Spinal cord (tissue), 10 donors: ENCODE results near the gene TIE1. TPM values are rescaled to one million over a fixed set of nuclear protein-coding genes. Genes with fewer than 3 reads are reported as not detected.
A peak's percentile ranks its signal among the peaks of the same experiment; 100 is the strongest.

Source experiments
- DNase-seq, 6 donors: peaks; one replicate each; pipeline versions ENCODE4 v3.0.0 to v3.0.0-alpha.2; 2013 to 2015; ENCODE audit warnings: low spot score in 6 of 6, low read depth in 4 of 6
- H3K27ac ChIP-seq: one replicate; pipeline ENCODE4 v1.5.1; 2013; ENCODE audit warnings: low read depth, low read length, control low read depth
- H3K27me3 ChIP-seq: one replicate; pipeline ENCODE4 v1.6.1; 2013; ENCODE audit warnings: low read length; ENCODE audit not compliant: control insufficient read depth, insufficient read depth
- H3K36me3 ChIP-seq: one replicate; pipeline ENCODE4 v1.6.1; 2013; ENCODE audit warnings: low read length; ENCODE audit not compliant: control insufficient read depth, insufficient read depth
- H3K4me1 ChIP-seq: one replicate; pipeline ENCODE4 v1.6.1; 2013; ENCODE audit warnings: low read length; ENCODE audit not compliant: control insufficient read depth, insufficient read depth
- H3K4me3 ChIP-seq: one replicate; pipeline ENCODE4 v1.5.1; 2013; ENCODE audit warnings: low read depth, low read length, control low read depth
- H3K9me3 ChIP-seq: one replicate; pipeline ENCODE4 v1.6.1; 2013; ENCODE audit warnings: low read length; ENCODE audit not compliant: control insufficient read depth, insufficient read depth
- WGBS: methylation state at CpG from one replicate; pipeline ENCODE4 v1.1.5; 2013; ENCODE audit warnings: missing lambda C conversion rate; ENCODE audit not compliant: insufficient coverage; 5-methylcytosine and 5-hydroxymethylcytosine counted together
- polyA plus RNA-seq, 2 donors: library from polyadenylated mRNA; unstranded; fragments of 120-200 nt; gene quantifications; one replicate each; pipeline ENCODE4 v1.2.1, GENCODE V29; 2013; ENCODE audit not compliant: insufficient read length in 2 of 2
- total RNA-seq, 2 donors: library from RNA; depleted of rRNA in 1 of 2; stranded (reverse); fragments of 120-200 nt in 1 of 2; fragments of >200 nt in 1 of 2; gene quantifications; one replicate each; pipeline versions ENCODE4 v1.2.3 to v1.2.4, GENCODE V29; 2013 to 2014
- donor health status: healthy.

The TIE1 gene
- total and polyA plus RNA-seq, 4 donors = 16.3 to 32.3 (median 26.0) TPM

DNA sequence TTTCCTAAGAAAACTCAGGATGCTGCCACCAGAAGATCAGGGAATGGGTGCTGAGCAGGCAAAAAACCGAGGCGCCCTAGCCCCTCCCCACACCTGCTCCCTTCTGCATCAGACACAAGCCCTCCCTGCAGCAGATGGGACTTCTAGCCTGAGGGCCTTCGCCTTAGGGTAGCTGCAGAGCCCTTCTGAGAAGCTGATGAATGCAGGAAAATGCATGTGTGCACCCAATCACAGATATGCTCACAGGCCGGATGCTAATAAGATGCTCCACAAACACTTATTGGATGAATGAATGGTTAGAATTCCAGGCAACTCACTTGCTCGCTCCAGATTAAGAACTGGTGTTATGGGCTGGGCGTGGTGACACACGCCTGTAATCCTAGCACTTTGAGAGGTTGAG lies 8.6 kb upstream of the TIE1 start:
- no peak overlapping the region for H3K27ac ChIP-seq
- no peaks in the 10 kb centered on the region for H3K36me3 ChIP-seq
- H3K4me1 ChIP-seq = peaks cover 25% of the 10 kb centered on the region
- no peaks in the 10 kb centered on the region for H3K9me3 ChIP-seq
- no CpG with 5 or more reads among the region's 7 CpGs for WGBS
- no peaks in the 10 kb centered on the region for H3K27me3 ChIP-seq
- DNase-seq = peak in 2 of 6 donors; percentile 22 to 52
- no peak overlapping the region for H3K4me3 ChIP-seq

DNA sequence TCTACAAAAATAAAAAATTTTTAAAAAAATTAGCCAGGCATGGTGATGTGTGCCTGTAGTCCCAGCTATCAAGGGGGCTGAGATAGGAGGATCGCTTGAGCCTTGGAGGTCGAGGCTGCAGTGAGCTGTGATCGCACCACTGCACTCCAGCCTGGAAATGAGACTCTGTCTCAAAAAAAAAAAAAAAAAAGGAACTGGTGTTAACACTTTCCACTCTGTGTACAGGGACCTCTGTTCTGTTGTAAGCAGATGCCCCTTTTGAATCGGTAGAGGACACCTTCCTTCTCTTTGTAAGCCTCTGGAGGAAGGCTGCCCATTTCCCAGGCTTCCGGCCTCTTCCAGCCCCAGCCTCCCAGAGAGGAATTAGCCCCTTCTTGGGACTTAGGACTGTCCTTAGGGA lies 8.1 kb upstream of the TIE1 start:
- no peak for DNase-seq
- no peaks in the 10 kb centered on the region for H3K36me3 ChIP-seq
- H3K4me3 ChIP-seq = no peak overlapping the region
- no peak overlapping the region for H3K27ac ChIP-seq
- no peaks in the 10 kb centered on the region for H3K27me3 ChIP-seq
- 88% methylated on average over 3 of the region's 5 CpGs for WGBS
- H3K4me1 ChIP-seq = peaks cover 25% of the 10 kb centered on the region
- H3K9me3 ChIP-seq = no peaks in the 10 kb centered on the region

DNA sequence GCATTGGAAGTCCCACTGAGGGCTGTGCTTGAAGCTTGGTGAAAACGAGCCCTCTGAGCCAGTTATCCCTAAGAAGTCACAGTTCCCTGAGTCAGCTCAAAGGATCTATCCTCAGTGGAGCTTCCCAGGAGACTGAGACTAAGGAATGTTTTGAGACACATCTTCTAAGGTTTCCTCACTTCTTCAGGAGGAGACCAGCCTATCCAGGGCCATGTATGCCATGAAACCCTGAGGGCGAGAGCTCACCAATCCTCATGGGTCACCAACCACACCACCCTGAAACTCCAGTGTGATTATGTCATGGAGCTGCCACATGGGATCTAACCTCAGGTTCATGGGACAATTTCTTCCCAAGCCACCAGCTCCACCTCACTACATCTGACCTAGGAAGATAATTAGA lies 7.6 kb upstream of the TIE1 start:
- no peaks in the 10 kb centered on the region for H3K36me3 ChIP-seq
- H3K27ac ChIP-seq = no peak overlapping the region
- peaks cover 25% of the 10 kb centered on the region for H3K4me1 ChIP-seq
- 91% methylated on average over 2 of the region's 2 CpGs for WGBS
- H3K9me3 ChIP-seq = no peaks in the 10 kb centered on the region
- no peaks in the 10 kb centered on the region for H3K27me3 ChIP-seq
- DNase-seq = no peak
- H3K4me3 ChIP-seq = no peak overlapping the region

DNA sequence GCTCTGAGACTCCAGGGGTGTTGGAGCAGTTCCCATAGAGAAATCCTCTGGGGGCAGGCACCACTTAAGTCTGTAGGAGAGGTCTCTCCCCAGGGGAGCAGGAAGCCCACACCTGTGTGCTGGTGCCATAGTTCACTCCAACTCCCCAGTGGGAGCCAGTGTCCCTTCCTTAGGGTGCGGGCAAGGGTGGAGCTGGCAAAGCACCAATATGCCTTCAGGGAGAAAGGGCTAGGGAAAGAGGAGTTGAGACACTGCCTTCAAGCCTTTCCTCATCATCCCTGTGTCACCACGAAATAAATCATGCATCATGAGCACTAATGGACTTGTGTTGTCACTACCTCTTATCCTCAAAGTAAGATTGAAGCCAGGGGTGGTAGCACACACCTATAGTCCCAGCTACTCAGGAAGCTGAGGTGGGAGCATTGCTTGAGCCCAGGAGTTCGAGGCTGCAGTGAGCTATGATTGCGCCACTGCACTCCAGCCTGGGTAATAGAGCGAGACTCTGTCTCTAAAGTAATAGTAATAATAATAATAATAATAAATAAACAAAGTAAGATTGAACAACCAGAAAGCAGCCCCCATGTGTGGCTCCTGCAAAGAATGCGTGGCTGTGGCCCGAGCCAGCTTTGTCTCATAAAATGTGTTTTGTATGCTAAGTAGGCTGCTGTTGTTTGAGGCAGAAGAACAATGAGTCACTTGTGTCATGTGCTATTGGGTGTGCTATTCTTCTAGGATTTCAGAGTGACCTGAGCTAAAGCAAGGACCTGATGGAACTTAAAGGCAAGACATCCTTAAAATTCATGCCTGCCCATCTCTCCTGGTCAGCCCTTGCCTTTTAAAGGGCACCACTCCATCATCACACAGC lies 6.7 kb upstream of the TIE1 start:
- Histone ChIP-seq H3K27ac (peak overlapping the region; percentile 82), H3K36me3 (no peaks in the 10 kb centered on the region), H3K27me3 (no peaks in the 10 kb centered on the region), H3K9me3 (no peaks in the 10 kb centered on the region), H3K4me1 (peaks cover 25% of the 10 kb centered on the region), H3K4me3 (no peak overlapping the region)
- peak in 1 of 6 donors; percentile 47 for DNase-seq
- 100% methylated on average over 1 of the region's 7 CpGs for WGBS

DNA sequence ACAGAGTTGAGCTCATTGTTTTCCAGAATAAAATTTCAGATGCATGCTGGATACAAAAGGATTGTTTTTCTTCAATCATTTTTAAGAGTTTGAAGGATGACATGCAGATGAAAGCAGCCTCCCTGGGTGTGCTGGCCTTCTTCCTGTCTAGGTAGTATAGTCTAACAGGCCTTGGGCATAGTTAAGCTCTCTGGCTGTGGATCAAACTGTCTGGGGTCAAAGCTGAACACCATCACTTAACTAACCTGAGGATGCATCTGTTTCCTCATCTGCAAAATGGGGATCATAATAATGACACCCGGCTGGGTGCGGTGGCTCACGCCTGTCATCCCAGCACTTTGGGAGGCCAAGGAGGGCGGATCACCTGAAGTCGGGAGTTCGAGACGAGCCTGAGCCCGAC lies 6.0 kb upstream of the TIE1 start:
- Histone ChIP-seq H3K4me3 (no peak overlapping the region), H3K27ac (peak overlapping the region; percentile 82), H3K9me3 (no peaks in the 10 kb centered on the region), H3K4me1 (peaks cover 29% of the 10 kb centered on the region), H3K27me3 (no peaks in the 10 kb centered on the region), H3K36me3 (no peaks in the 10 kb centered on the region)
- WGBS = 93% methylated on average over 4 of the region's 8 CpGs
- DNase-seq = no peak

DNA sequence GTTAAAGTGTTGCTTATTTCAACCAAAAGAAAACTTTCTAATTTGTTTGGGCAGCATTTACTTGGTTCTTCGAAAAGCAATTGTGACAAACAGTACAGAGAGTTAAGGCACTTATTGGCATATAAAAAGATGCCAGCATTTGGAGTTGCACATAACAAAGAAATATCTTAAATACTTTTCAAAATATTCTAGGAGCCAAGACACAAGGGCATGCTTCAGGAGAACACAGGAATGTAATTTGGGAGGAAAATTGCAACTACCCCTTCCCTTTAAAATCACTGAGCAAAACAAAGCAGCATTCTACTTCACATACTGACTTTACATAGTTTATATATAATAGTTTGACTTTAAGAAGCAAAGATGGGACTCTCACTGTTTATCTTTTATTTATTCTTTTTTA lies 4.6 kb upstream of the TIE1 start:
- Histone ChIP-seq H3K9me3 (no peaks in the 10 kb centered on the region), H3K27ac (peak overlapping the region; percentile 82)
- WGBS = no CpG with 5 or more reads among the region's 1 CpG

DNA sequence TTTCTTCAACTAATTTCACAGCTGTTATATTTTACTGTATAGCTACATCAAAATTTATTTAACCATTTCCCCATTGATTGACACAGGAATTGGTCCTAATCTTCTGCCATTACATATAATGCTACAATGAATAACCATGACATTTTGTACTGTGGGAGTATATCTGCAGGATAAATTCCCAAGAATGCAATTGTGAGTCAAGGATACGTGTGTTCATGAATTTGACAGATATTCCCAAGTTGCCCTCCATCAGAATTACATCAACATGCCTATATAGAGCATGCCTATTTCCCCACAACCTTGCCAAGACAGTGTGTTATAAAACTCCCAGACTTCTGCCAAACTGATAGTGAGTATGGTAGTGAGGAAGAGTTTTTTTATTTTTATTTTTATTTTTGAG lies 2.7 kb upstream of the TIE1 start:
- peaks cover 27% of the 10 kb centered on the region for H3K4me1 ChIP-seq
- no peaks in the 10 kb centered on the region for H3K27me3 ChIP-seq
- H3K4me3 ChIP-seq = no peak overlapping the region
- no peak for DNase-seq
- no peaks in the 10 kb centered on the region for H3K36me3 ChIP-seq
- no peak overlapping the region for H3K27ac ChIP-seq
- no CpG with 5 or more reads among the region's 1 CpG for WGBS
- H3K9me3 ChIP-seq = no peaks in the 10 kb centered on the region

More for the DNA sequence above, 4.6 kb upstream of the TIE1 start:
- Histone ChIP-seq H3K4me3 (no peak overlapping the region), H3K4me1 (peaks cover 35% of the 10 kb centered on the region), H3K27me3 (no peaks in the 10 kb centered on the region), H3K36me3 (no peaks in the 10 kb centered on the region)
- DNase-seq = no peak

DNA sequence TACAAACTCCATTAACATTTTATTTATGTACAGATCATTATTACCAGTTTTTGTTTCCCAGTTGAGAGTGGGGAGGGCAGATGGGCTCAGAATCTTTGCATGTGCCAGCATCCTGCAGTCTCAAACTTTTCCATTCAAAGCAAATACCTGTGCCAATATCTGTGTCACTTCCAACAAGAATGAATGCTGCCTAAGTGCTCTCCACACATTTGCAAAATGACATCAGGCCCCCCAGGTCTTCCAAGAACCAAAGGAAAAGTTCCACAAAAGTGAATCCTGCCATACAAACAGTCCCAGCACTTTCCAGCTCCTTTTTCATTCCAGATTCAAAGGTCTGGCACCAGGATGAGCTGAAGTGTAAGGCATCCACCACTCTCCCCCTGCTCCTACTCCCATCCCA lies 1.7 kb upstream of the TIE1 start:
- H3K4me3 ChIP-seq = no peak overlapping the region
- peaks cover 29% of the 10 kb centered on the region for H3K4me1 ChIP-seq
- H3K9me3 ChIP-seq = no peaks in the 10 kb centered on the region
- no peak for DNase-seq
- no peak overlapping the region for H3K27ac ChIP-seq
- H3K27me3 ChIP-seq = no peaks in the 10 kb centered on the region
- H3K36me3 ChIP-seq = no peaks in the 10 kb centered on the region

DNA sequence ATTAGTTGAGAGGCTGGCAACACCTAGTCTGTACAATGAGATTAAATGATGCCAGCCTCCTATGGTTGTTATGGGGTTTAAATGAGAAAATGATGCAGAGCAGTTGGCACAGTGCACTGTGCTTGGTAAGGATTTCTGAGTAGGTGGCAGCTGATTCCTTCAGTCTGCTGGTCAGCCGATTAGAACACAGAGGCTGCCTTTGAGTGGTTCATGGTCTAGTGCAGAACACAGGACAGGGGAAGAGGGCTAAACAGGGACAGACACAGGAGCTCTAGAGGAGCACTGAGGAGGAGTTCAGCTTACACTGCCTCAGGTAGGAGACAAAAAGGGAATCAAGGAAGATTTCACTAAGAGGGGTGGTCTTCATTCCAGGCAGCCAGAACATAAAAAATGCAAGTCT lies 1.4 kb downstream of the TIE1 start:
- Histone ChIP-seq H3K27me3 (no peaks in the 10 kb centered on the region), H3K36me3 (no peaks in the 10 kb centered on the region), H3K9me3 (no peaks in the 10 kb centered on the region), H3K4me3 (no peak overlapping the region), H3K4me1 (peaks cover 27% of the 10 kb centered on the region), H3K27ac (no peak overlapping the region)
- WGBS = 50% methylated on average over 1 of the region's 1 CpG
- DNase-seq = peak in 2 of 6 donors; percentile 10 to 57

DNA sequence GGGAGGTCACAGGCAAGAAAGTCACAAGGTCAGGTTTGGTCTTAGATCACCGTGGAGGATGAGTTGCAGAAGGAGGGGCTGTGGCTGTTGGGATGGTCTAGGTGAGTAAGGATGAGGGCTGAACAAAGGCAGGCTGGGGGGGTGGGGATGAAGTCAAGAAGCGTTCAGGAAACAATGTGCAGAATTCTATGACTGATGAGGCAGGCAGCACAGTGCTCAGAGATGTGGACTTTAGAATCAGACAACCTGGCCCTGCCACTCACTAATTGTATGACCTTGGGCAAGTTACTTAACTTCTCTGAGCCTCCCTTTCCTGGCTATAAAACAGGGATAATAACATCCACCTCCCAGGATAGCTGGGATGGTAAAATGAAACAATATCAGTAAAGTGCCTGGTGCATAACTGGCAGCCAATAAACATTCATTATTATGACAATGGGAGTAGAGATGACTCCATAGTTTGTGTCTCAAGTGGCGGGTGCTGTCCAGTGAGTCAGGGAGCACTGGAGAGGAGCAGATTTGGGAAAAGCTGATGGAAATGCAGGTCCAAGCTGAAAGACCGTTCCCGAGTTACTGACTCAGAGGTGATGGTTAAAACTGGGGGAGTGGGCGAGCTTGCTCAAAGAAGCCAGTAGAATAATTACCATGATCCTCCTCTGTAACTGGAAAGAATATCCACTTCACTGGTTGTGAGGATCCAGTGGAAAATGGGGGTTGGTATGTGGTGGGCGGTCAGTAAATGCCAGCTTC lies 2.1 kb downstream of the TIE1 start:
- 76% methylated on average over 4 of the region's 7 CpGs for WGBS
- Histone ChIP-seq H3K36me3 (no peaks in the 10 kb centered on the region), H3K4me3 (no peak overlapping the region), H3K27me3 (no peaks in the 10 kb centered on the region), H3K9me3 (no peaks in the 10 kb centered on the region), H3K4me1 (peaks cover 27% of the 10 kb centered on the region), H3K27ac (no peak overlapping the region)
- DNase-seq = no peak
